ENCODE measurements around the gene BACH2. TPM values are rescaled to one million over a fixed set of nuclear protein-coding genes. Genes with fewer than 3 reads are reported as not detected.
A peak's percentile ranks its signal among the peaks of the same experiment; 100 is the strongest.

Gene BACH2
- total and polyA plus RNA-seq, 2 of the 8 experiments (the other 6 are each of a cell fraction or from before 2014, with no cell fraction given): 1.9 to 5.9 TPM

DNA sequence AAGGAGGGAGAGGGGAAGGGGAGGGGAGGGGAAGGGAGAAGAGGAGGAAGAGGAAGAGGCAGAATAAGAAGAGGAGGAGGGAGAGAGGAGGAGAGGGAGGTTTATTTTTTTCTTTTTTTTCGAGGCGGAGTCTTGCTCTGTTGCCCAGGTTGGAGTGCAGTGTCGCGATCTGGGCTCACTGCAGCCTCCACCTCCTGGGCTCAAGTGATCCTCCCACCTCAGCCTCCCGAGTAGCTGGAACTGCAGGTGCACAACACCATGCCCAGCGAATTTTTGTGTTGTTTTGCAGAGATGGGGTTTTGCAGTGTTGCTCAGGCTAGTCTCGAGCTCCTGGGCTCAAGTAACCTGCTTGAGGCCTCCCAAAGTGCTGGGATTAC lies 408.5 kb downstream of the BACH2 start:
- Histone ChIP-seq H3K79me2 (ENCODE audit: control insufficient read depth in 1 of 2, insufficient read depth in 2 of 2, low read length in 2 of 2) (no peaks in the 10 kb centered on the region), H3K36me3 (ENCODE audit: control insufficient read depth in 2 of 4, insufficient read depth in 4 of 4, low read length in 3 of 4) (no peaks in the 10 kb centered on the region), H3K4me3 (ENCODE audit: extremely low read depth in 1 of 4, insufficient read depth in 2 of 4, low read depth in 3 of 4, low read length in 4 of 4) (no peak overlapping the region), H2BK120ac (replicated peaks; ENCODE audit: low read depth, low read length) (no peak overlapping the region), H4K8ac (ENCODE audit: extremely low read depth, insufficient read depth, low read length) (no peak overlapping the region), H3K4me1 (replicated peaks in 1 of 4; ENCODE audit: control insufficient read depth in 3 of 4, insufficient read depth in 4 of 4, low read length in 3 of 4) (peaks cover 0 to 4% (median 0%) of the 10 kb centered on the region in 4 experiments; a peak in 2 of 7 replicates), H2BK12ac (ENCODE audit: low read depth, low read length) (no peak overlapping the region), H2BK20ac (ENCODE audit: low read length) (no peak overlapping the region), H3K4me2 (ENCODE audit: insufficient read depth in 1 of 2, low read depth in 2 of 2, low read length in 2 of 2) (no peak overlapping the region), H2AFZ (ENCODE audit: low read length) (no peak overlapping the region), H4K20me1 (replicated peaks in 1 of 2; ENCODE audit: control insufficient read depth in 1 of 2, insufficient read depth in 2 of 2, low read length in 2 of 2) (no peaks in the 10 kb centered on the region), H3K27ac (ENCODE audit: low read depth, low read length) (no peak overlapping the region), H4K91ac (replicated peaks; ENCODE audit: insufficient read length, low read length) (no peak overlapping the region), H3K9ac (replicated peaks in 1 of 4; ENCODE audit: extremely low read depth in 1 of 4, low read depth in 3 of 4, low read length in 3 of 4) (no peak overlapping the region), H3K23me2 (ENCODE audit: low read depth, low read length) (no peaks in the 10 kb centered on the region; the same call in 1 of the 2 replicates), H2BK5ac (ENCODE audit: low read depth, low read length) (no peak overlapping the region), H3K56ac (replicated peaks; ENCODE audit: insufficient read length, low read depth, low read length) (no peak overlapping the region), H2AK5ac (ENCODE audit: low read depth, low read length) (no peak overlapping the region), H3K27me3 (replicated peaks in 1 of 4; ENCODE audit: control insufficient read depth in 3 of 4, extremely low read depth in 1 of 4, insufficient read depth in 3 of 4, low read length in 3 of 4) (no peaks in the 10 kb centered on the region), H2BK15ac (ENCODE audit: low read length) (no peak overlapping the region), H3K23ac (ENCODE audit: insufficient read length) (no peak overlapping the region), H3K18ac (ENCODE audit: extremely low read depth, low read length) (0 out of 2 replicates have a peak overlapping the region, but pooled peaks have one; percentile 60), H3K9me3 (ENCODE audit: insufficient read depth in 2 of 2, low read depth in 1 of 2, low read length in 1 of 2) (no peaks in the 10 kb centered on the region), H3K14ac (ENCODE audit: insufficient read length) (no peak overlapping the region), H3K79me1 (ENCODE audit: low read depth, low read length) (no peaks in the 10 kb centered on the region), H3K4ac (replicated peaks; ENCODE audit: insufficient read length, low read depth, low read length) (no peak overlapping the region), H4K5ac (ENCODE audit: insufficient read length, low read depth, low read length) (no peak overlapping the region)
- CTCF ChIA-PET (ENCODE audit: partially characterized antibody): interaction anchor here (0.6 to 1.9 kb wide), 4 partner anchors 25 to 472 kb away, joined by 3 to 5 read pairs (median 3); no protein-coding TSS in a partner anchor
- DNase-seq (ENCODE audit: low read depth in 1 of 2, low spot score in 2 of 2) (no peak), FAIRE-seq (no peak)
- POLR2A ChIA-PET (ENCODE audit: partially characterized antibody): no interaction called here
- WGBS, 2 experiments (ENCODE audit: extremely low coverage in 1 of 2, insufficient coverage in 1 of 2, insufficient read length in 1 of 2, insufficient replicate concordance in 2 of 2, low coverage in 1 of 2, low lambda C conversion rate in 2 of 2, missing lambda C conversion rate in 1 of 2): 92% methylated on average over 2 of the region's 7 CpGs; no CpG with 5 or more reads in 1 of the 2 experiments
